A673 (cell line): ENCODE measurements around the gene SDK1. TPM values are rescaled to one million over a fixed set of nuclear protein-coding genes. Genes with fewer than 3 reads are reported as not detected.

Experiments
- BruUV-seq: library from RNA; stranded (reverse); fragments of 400-500 nt; replicated peaks from 2 replicates; lab custom pipeline; 2021; lab: Mats Ljungman, UMichigan
- CTCF ChIA-PET: fragments of 300-600 bp; sonication (Branson Sonifier 250); formaldehyde crosslinking; loops from one replicate; lab custom pipeline; 2022; ENCODE audit warnings: antibody characterized with exemption; lab: Charles Lee
- POLR2A ChIA-PET: fragments of 300-600 bp; sonication (Branson Sonifier 250); formaldehyde crosslinking; loops from one replicate; lab custom pipeline; 2022; ENCODE audit warnings: antibody characterized with exemption; ENCODE audit not compliant: low non-redundant PET; lab: Charles Lee
- DNase-seq: peaks from one replicate; pipeline ENCODE4 v3.0.0-alpha.2; 2015; ENCODE audit warnings: low spot score
- H3K27ac ChIP-seq: fragments of 200-600 bp; sonication (generic); 2 replicates; pipeline ENCODE4 v1.5.1; 2016; ENCODE audit warnings: mixed run types, low read depth, mild to moderate bottlenecking, mixed read lengths, antibody characterized with exemption, low read length; ENCODE audit not compliant: poor library complexity, severe bottlenecking
- H3K27me3 ChIP-seq: fragments of 200-600 bp; sonication (generic); replicated peaks from 2 replicates; pipeline ENCODE4 v1.6.1; 2017; ENCODE audit warnings: mixed run types, low read depth, mild to moderate bottlenecking, mixed read lengths, antibody characterized with exemption, low read length; ENCODE audit not compliant: insufficient read depth, poor library complexity
- H3K36me3 ChIP-seq: fragments of 200-600 bp; sonication (generic); 2 replicates; pipeline ENCODE4 v1.6.1; 2016; ENCODE audit warnings: mixed run types, mild to moderate bottlenecking, mixed read lengths, antibody characterized with exemption, low read length; ENCODE audit not compliant: insufficient read depth, poor library complexity, severe bottlenecking
- H3K4me1 ChIP-seq: fragments of 200-600 bp; sonication (generic); 2 replicates; pipeline ENCODE4 v1.6.1; 2017; ENCODE audit warnings: mixed run types, mild to moderate bottlenecking, mixed read lengths, antibody characterized with exemption, low read length; ENCODE audit not compliant: insufficient read depth, poor library complexity, severe bottlenecking
- H3K4me3 ChIP-seq: fragments of 200-600 bp; sonication (generic); 2 replicates; pipeline ENCODE4 v1.5.1; 2016; ENCODE audit warnings: low read depth, mixed run types, mild to moderate bottlenecking, mixed read lengths, low read length; ENCODE audit not compliant: poor library complexity, severe bottlenecking
- H3K9me3 ChIP-seq: fragments of 200-600 bp; sonication (generic); 2 replicates; pipeline ENCODE4 v1.6.1; 2016; ENCODE audit warnings: mixed run types, low read depth, mild to moderate bottlenecking, mixed read lengths, antibody characterized with exemption, low read length; ENCODE audit not compliant: poor library complexity, severe bottlenecking
- CTCF ChIP-seq: fragments of 300-800, 200-600 bp; sonication (generic); conservative IDR thresholded peaks from 2 replicates; pipeline ENCODE4 v1.5.1; 2017; ENCODE audit warnings: low read depth, mild to moderate bottlenecking, antibody characterized with exemption, low read length, moderate library complexity, mixed read lengths
- EZH2 ChIP-seq: fragments of 200-600 bp; sonication (generic); IDR thresholded peaks from 2 replicates; pipeline ENCODE4 v1.6.1; 2017; ENCODE audit warnings: borderline replicate concordance, low read depth, mild to moderate bottlenecking, mixed read lengths, antibody characterized with exemption, low read length; ENCODE audit not compliant: poor library complexity, severe bottlenecking
- intact Hi-C: fragments of 100-400 bp; cut with micrococcal nuclease; formaldehyde crosslinking; loops from one replicate; pipeline ENCODE4 v1.10.0; 2022; ENCODE audit not compliant: unreplicated experiment
- total RNA-seq: library from RNA; stranded (reverse); gene quantifications from 2 replicates; pipeline ENCODE4 v1.2.3, GENCODE V29; 2021

Gene SDK1
- total RNA-seq, 1 experiment from 2014 or later = 14.7 TPM

- POLR2A ChIA-PET = no interaction called here
- H3K36me3 ChIP-seq = no peaks in the 10 kb centered on the region
- intact Hi-C loops = no loop called here
- H3K4me1 ChIP-seq = no peaks in the 10 kb centered on the region
- no peak overlapping the region for H3K4me3 ChIP-seq
- no peak overlapping the region for H3K27ac ChIP-seq
- no peak for DNase-seq
- H3K27me3 ChIP-seq = no peaks in the 10 kb centered on the region
- CTCF ChIA-PET = no interaction called here
- no peaks in the 10 kb centered on the region for H3K9me3 ChIP-seq
- no TSS peak for BruUV-seq
- no peak for TF ChIP-seq CTCF
- TF ChIP-seq EZH2 = no peak
These were observed 767.2 kb downstream of the SDK1 start for GRCh38 chr7:4068286-4068685.

DNA sequence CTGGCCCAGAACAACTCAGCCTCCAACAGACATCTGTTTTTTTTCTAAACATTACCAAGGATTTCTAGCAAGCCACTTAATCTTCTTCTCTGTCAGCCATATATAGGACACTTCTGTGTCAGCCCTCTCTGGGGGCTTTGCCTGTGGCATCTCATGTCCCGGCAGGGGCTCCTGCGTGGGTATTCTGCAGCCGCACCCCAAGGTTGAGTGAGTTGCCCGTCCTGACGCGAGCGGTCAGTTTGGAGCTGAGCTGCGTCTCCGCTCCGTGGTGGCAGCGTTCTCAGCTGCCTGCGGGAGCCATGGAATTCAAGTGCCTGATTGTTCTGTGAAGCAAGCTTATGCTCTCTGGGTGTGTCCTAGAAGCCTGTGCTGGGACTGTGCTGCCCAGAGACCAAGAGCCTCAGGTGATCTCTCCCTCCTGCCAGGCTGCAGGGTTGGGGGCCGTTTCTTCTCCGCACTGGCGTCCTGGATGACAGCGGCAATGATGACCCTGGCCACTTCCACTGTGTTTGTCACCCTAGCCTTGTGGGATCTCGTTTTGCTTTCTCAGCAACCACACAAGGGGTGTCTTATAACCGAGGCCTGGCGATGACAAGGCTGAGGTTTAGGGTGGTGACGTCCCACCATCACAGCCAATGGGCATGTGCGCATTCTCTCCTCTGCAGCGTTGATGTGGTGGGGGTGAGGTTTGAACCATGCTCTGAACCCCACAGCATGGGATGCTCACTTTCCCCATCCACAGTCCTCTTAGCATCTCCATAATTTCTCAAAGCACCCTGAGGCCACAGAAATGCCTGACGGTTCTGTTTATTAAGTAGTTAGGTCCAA lies 768.4 kb downstream of the SDK1 start:
- Histone ChIP-seq H3K27ac (no peak overlapping the region), H3K27me3 (no peaks in the 10 kb centered on the region), H3K4me3 (no peak overlapping the region), H3K4me1 (no peaks in the 10 kb centered on the region), H3K9me3 (no peaks in the 10 kb centered on the region), H3K36me3 (no peaks in the 10 kb centered on the region)
- POLR2A ChIA-PET = no interaction called here
- no TSS peak for BruUV-seq
- intact Hi-C loops = no loop called here
- CTCF ChIA-PET = no interaction called here
- TF ChIP-seq EZH2 = no peak
- TF ChIP-seq CTCF = no peak
- DNase-seq = no peak

DNA sequence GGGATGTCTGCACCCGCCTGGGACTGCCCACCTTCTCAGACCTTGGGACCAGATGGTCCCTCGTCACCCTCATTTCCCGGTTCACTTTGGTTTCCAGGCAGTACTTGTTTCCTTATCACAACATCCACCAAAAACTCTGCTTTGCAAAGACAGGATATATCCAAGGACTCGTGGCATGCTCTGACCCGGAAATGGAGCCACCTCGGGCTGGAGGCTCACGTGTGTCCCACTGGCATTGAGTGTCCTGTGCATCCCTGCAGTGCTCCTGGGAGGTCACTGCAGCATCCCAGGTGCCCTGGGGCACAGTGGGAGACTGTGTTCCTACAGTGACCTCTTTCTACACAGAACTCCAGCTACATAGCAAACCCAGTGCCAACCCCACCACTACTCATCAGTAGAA lies 769.2 kb downstream of the SDK1 start:
- BruUV-seq = no TSS peak
- no peaks in the 10 kb centered on the region for H3K36me3 ChIP-seq
- CTCF ChIA-PET = no interaction called here

More for the DNA sequence above, 769.2 kb downstream of the SDK1 start:
- DNase-seq = no peak
- H3K9me3 ChIP-seq = no peaks in the 10 kb centered on the region
- POLR2A ChIA-PET = no interaction called here
- intact Hi-C loops = no loop called here
- no peak overlapping the region for H3K27ac ChIP-seq
- TF ChIP-seq EZH2 (no peak), CTCF (no peak)
- H3K4me3 ChIP-seq = no peak overlapping the region
- H3K4me1 ChIP-seq = no peaks in the 10 kb centered on the region
- no peaks in the 10 kb centered on the region for H3K27me3 ChIP-seq
